HepG2 (cell line): ENCODE data around the gene AKAP1. TPM values are rescaled to one million over a fixed set of nuclear protein-coding genes. Genes with fewer than 3 reads are reported as not detected.
A peak's percentile ranks its signal among the peaks of the same experiment; 100 is the strongest.

Experiments used
- ATAC-seq: fragments of 200-7000 bp; cut with Tn5 transposase; 3 replicates; pipeline ENCODE4 v1.9.1; 2020; ENCODE audit warnings: mild to moderate bottlenecking, moderate library complexity
- BruUV-seq: library from RNA; stranded (reverse); fragments of 400-500 nt; replicated peaks from 2 replicates; lab custom pipeline; 2021; lab: Mats Ljungman, UMichigan
- CTCF ChIA-PET: fragments of 300-600 bp; formaldehyde crosslinking; extraction: SDS; loops from one replicate; lab custom pipeline; 2021; ENCODE audit warnings: low total read pairs, inconsistent platforms, low intra/inter-chr PET ratio; lab: Yijun Ruan, JAX
- POLR2A ChIA-PET: fragments of 350-600 bp; sonication (Branson Sonifier 250); formaldehyde crosslinking; loops from one replicate; lab custom pipeline; 2020; ENCODE audit warnings: antibody characterized with exemption, inconsistent platforms; lab: Yijun Ruan, JAX
- DNase-seq: peaks from one replicate; pipeline ENCODE4 v3.0.0-alpha.2; 2015; ENCODE audit warnings: low spot score
- FAIRE-seq: peaks from 3 replicates; lab custom pipeline; 2011; peaks lifted over from hg19 to GRCh38; lab: Jason Lieb, UNC
- H2AFZ ChIP-seq: one replicate; pipeline ENCODE4 v1.6.1; 2011; ENCODE audit warnings: low read length, inconsistent platforms
- H3K27ac ChIP-seq: fragments of 300-600 bp; 3 replicates; pipeline ENCODE4 v1.8.0; 2011; ENCODE audit warnings: mixed run types, mild to moderate bottlenecking, mixed read lengths, low read length, inconsistent platforms; ENCODE audit not compliant: insufficient read depth; ENCODE audit errors: extremely low read length
- H3K27me3 ChIP-seq, 2 experiments: fragments of 200-600 bp in 1 of 2; 2 replicates in 1 of 2; 3 replicates in 1 of 2; pipeline versions ENCODE4 v1.6.0 to v1.8.0; 2011; ENCODE audit warnings: low read length in 2 of 2, mild to moderate bottlenecking in 2 of 2, moderate library complexity in 2 of 2, inconsistent platforms in 1 of 2; ENCODE audit not compliant: insufficient read depth in 2 of 2, control insufficient read depth in 1 of 2
- H3K36me3 ChIP-seq, 2 experiments: fragments of 200-600 bp in 1 of 2; replicated peaks in 1 of 2; 2 replicates in 1 of 2; 3 replicates in 1 of 2; pipeline versions ENCODE4 v1.5.1 to v1.8.0; 2011; ENCODE audit warnings: low read length in 2 of 2, inconsistent platforms in 1 of 2; ENCODE audit not compliant: insufficient read depth in 2 of 2, control insufficient read depth in 1 of 2
- H3K4me1 ChIP-seq: 2 replicates; pipeline ENCODE4 v1.5.1; 2012; ENCODE audit warnings: low read length, inconsistent platforms; ENCODE audit not compliant: insufficient read depth
- H3K4me2 ChIP-seq: 2 replicates; pipeline ENCODE4 v1.6.0; 2011; ENCODE audit warnings: low read depth, low read length, inconsistent platforms
- H3K4me3 ChIP-seq, 3 experiments: fragments of 200-600 bp in 1 of 3; sonication (generic), shearing (Covaris generic) in 1 of 3; replicated peaks in 1 of 3; 2 replicates each; pipeline ENCODE4 v1.5.1; 2011 to 2016; ENCODE audit warnings: low read length in 3 of 3, inconsistent platforms in 2 of 3, low read depth in 2 of 3, mild to moderate bottlenecking in 2 of 3, control low read depth in 1 of 3, mixed read lengths in 1 of 3; ENCODE audit not compliant: insufficient read depth in 1 of 3
- H3K79me2 ChIP-seq: one replicate; pipeline ENCODE4 v1.6.1; 2011; ENCODE audit warnings: low read length, inconsistent platforms; ENCODE audit not compliant: insufficient read depth
- H3K9ac ChIP-seq: 2 replicates; pipeline ENCODE4 v1.6.0; 2011; ENCODE audit warnings: mild to moderate bottlenecking, low read depth, low read length, inconsistent platforms; ENCODE audit not compliant: insufficient read depth
- H3K9me3 ChIP-seq: 2 replicates; pipeline ENCODE4 v1.5.1; 2012; ENCODE audit warnings: mild to moderate bottlenecking, low read length
- H4K20me1 ChIP-seq: 2 replicates; pipeline ENCODE4 v1.6.0; 2011; ENCODE audit warnings: inconsistent platforms, mild to moderate bottlenecking, low read length, moderate library complexity; ENCODE audit not compliant: insufficient read depth
- ARID3A ChIP-seq: IDR thresholded peaks from 2 replicates; pipeline ENCODE4 v1.6.1; 2012; ENCODE audit warnings: low read depth, low read length, improper control_type of control experiment
- EP300 ChIP-seq, 3 experiments: sonication (generic) in 1 of 3; formaldehyde crosslinking in 1 of 3; IDR thresholded peaks; 2 replicates each; pipeline versions ENCODE4 v1.5.1 to v1.6.1; 2011 to 2020; ENCODE audit warnings: low read depth in 2 of 3, low read length in 2 of 3, borderline replicate concordance in 1 of 3, improper control_type of control experiment in 1 of 3, mild to moderate bottlenecking in 1 of 3, missing genetic modification reagents in 1 of 3, moderate library complexity in 1 of 3
- HNRNPUL1 ChIP-seq: fragments of 200-400 bp; formaldehyde crosslinking; IDR thresholded peaks from 2 replicates; pipeline ENCODE4 v1.6.1; 2017; ENCODE audit warnings: low read depth, mild to moderate bottlenecking, low read length, moderate library complexity
- JDP2 ChIP-seq: sonication (generic); formaldehyde crosslinking; IDR thresholded peaks from 2 replicates; pipeline ENCODE4 v1.8.1; 2022; ENCODE audit warnings: missing genetic modification reagents, borderline replicate concordance
- MBD4 ChIP-seq: IDR thresholded peaks from 2 replicates; pipeline ENCODE4 v1.6.1; 2012; ENCODE audit warnings: low read length, inconsistent platforms, borderline replicate concordance
- MIXL1 ChIP-seq: IDR thresholded peaks from 2 replicates; pipeline ENCODE4 v1.6.1; 2016
- RNF2 ChIP-seq: fragments of 450-650 bp; conservative IDR thresholded peaks from 2 replicates; pipeline ENCODE4 v1.6.1; 2016; ENCODE audit warnings: low read depth
- RNF219 ChIP-seq: sonication (generic); formaldehyde crosslinking; IDR thresholded peaks from 2 replicates; pipeline ENCODE4 v1.5.0; 2020; ENCODE audit warnings: mild to moderate bottlenecking, missing genetic modification reagents
- ZNF770 ChIP-seq: sonication (generic); formaldehyde crosslinking; IDR thresholded peaks from 2 replicates; pipeline ENCODE4 v1.5.0; 2020; ENCODE audit warnings: mild to moderate bottlenecking, missing genetic modification reagents
- ZNF83 ChIP-seq: sonication (generic); formaldehyde crosslinking; IDR thresholded peaks from 2 replicates; pipeline ENCODE4 v1.4.0; 2020; ENCODE audit warnings: missing genetic modification reagents, mild to moderate bottlenecking, borderline replicate concordance
- ZSCAN29 ChIP-seq: sonication (generic); formaldehyde crosslinking; conservative IDR thresholded peaks from 2 replicates; pipeline ENCODE4 v1.4.0; 2020; ENCODE audit warnings: mild to moderate bottlenecking, missing genetic modification reagents
- WGBS: methylation state at CpG from one replicate; pipeline ENCODE4 v1.1.6; 2017; ENCODE audit warnings: low lambda C conversion rate; 5-methylcytosine and 5-hydroxymethylcytosine counted together
- in situ Hi-C: cut with HindIII; loops from 2 replicates; pipeline ENCODE4 v1.10.0; 2017; ENCODE audit warnings: low pct_unique_long_range_greater_than_20kb; ENCODE audit not compliant: extremely low pct_ligation_motif_present
- intact Hi-C: fragments of 100-400 bp; cut with micrococcal nuclease; formaldehyde crosslinking; loops from one replicate; pipeline ENCODE4 v1.10.0; 2022; ENCODE audit not compliant: unreplicated experiment
- polyA plus RNA-seq, 8 experiments: library from polyadenylated mRNA; depleted of rRNA in 3 of 8; stranded (reverse) in 7 of 8; unstranded in 1 of 8; fragments of >200 nt; fragmentation: Illumina TruSeq in 4 of 8; extraction: Trizol in 4 of 8; gene quantifications; 2 replicates each; pipeline versions ENCODE4 v1.2.1 to v1.2.3, GENCODE V29; 2011 to 2016; ENCODE audit warnings: low read depth in 4 of 8, missing spikeins in 1 of 8, mixed read lengths in 1 of 8; ENCODE audit not compliant: insufficient read depth in 1 of 8
- total RNA-seq, 5 experiments: library from RNA; depleted of rRNA; stranded (reverse); fragments of >200 nt; fragmentation: Illumina TruSeq; extraction: Trizol; gene quantifications; 2 replicates each; pipeline ENCODE4 v1.2.3, GENCODE V29; 2016; ENCODE audit warnings: low read depth in 1 of 5

Gene AKAP1
- total and polyA plus RNA-seq, 2 of the 13 experiments (the other 11 are each of a cell fraction or from before 2014, with no cell fraction given) = 101 to 131 TPM

- intact Hi-C loops = no loop called here
- no TSS peak for BruUV-seq
- Histone ChIP-seq H3K9ac (no peak overlapping the region), H3K4me3 (no peak overlapping the region), H3K4me1 (peaks cover 37% of the 10 kb centered on the region), H3K9me3 (no peaks in the 10 kb centered on the region), H2AFZ (no peak overlapping the region)
- POLR2A ChIA-PET = interaction anchor here (0.6 kb wide), 1 partner anchor 28 kb away, joined by 3 read pairs; no protein-coding TSS in a partner anchor
- no peak for TF ChIP-seq HNRNPUL1
- TF ChIP-seq, all 625 proteins: peak for 0
- H3K27ac ChIP-seq = no peak overlapping the region
- CTCF ChIA-PET = no interaction called here
- peak overlapping the region; percentile 57; the same call in 1 of the 2 replicates for H3K4me2 ChIP-seq
- H4K20me1 ChIP-seq = peaks cover 8% of the 10 kb centered on the region
- ATAC-seq (no peak), DNase-seq (no peak), FAIRE-seq (no peak)
- 67% methylated on average over 2 of the region's 2 CpGs for WGBS
- H3K79me2 ChIP-seq = peaks cover 14% of the 10 kb centered on the region
- no peaks in the 10 kb centered on the region; a peak in 1 of 5 replicates for H3K27me3 ChIP-seq
- H3K36me3 ChIP-seq = no peaks in the 10 kb centered on the region
- in situ Hi-C loops = no loop called here
Observed at GRCh38 chr17:57082441-57082840, 2.6 kb upstream of the AKAP1 start.

- ChIA-PET POLR2A (interaction anchor here (0.6 to 5.8 kb wide), 10 partner anchors 9 to 1000 kb away, joined by 3 to 82 read pairs (median 5); partner anchors contain the start of genes DYNLL2 and TRIM25), CTCF (no interaction called here)
- H3K4me1 ChIP-seq = peaks cover 57% of the 10 kb centered on the region
- H3K4me3 ChIP-seq = peak overlapping the region; percentile 84 to 100 (median 94)
- peak overlapping the region; percentile 98 for H3K4me2 ChIP-seq
- intact Hi-C loops (no loop called here), in situ Hi-C loops (no loop called here)
- H3K9ac ChIP-seq = peak overlapping the region; percentile 94
- DNase-seq (no peak), ATAC-seq (peak; percentile 9), FAIRE-seq (no peak)
- BruUV-seq = TSS peak; percentile 86
- WGBS = 0% methylated on average over 7 of the region's 7 CpGs
- H2AFZ ChIP-seq = peak overlapping the region; percentile 90
- peaks cover 34% of the 10 kb centered on the region for H3K79me2 ChIP-seq
- H4K20me1 ChIP-seq = peaks cover 27% of the 10 kb centered on the region
- peak overlapping the region; percentile 88 for H3K27ac ChIP-seq
- H3K9me3 ChIP-seq = no peaks in the 10 kb centered on the region
- no peaks in the 10 kb centered on the region; a peak in 1 of 5 replicates for H3K27me3 ChIP-seq
- H3K36me3 ChIP-seq = peaks cover 0 to 15% of the 10 kb centered on the region in 2 experiments; a peak in 2 of 5 replicates
- 0 out of 2 replicates have a peak, but pooled peaks have one; percentile 29 for TF ChIP-seq RNF2
- 0 out of 2 replicates have a peak, but pooled peaks have one; percentile 56 for TF ChIP-seq MIXL1 (CRISPR knock-in tag)
- no peak for TF ChIP-seq JDP2 (CRISPR knock-in tag)
- TF ChIP-seq RNF219 (CRISPR knock-in tag) = no peak
- no peak for TF ChIP-seq ZNF770 (CRISPR knock-in tag)
- TF ChIP-seq ARID3A = peak; percentile 22; the same call in 1 of the 2 replicates
- TF ChIP-seq ZNF83 (CRISPR knock-in tag) = no peak
- TF ChIP-seq ZSCAN29 = no peak
- no peak for TF ChIP-seq MBD4
- TF ChIP-seq EP300 (IDR thresholded peaks at IDR 0.05; ENCODE audit: low read depth in 2 of 2, low read length in 2 of 2) = peak in 1 of 2 experiments; percentile 17; a peak in 1 of 4 replicates
- no peak for TF ChIP-seq EP300 (CRISPR knock-in tag; IDR thresholded peaks at IDR 0.05; ENCODE audit: borderline replicate concordance)
Observed at GRCh38 chr17:57084361-57084801, 665 bp upstream of the AKAP1 start.
